HG02610 (cell line): Measurements from ENCODE around the gene KCNH4.
A peak's percentile ranks its signal among the peaks of the same experiment; 100 is the strongest.
"Not testable (repeated sequence)": the region's sequence is repeated elsewhere in the genome, so short reads cannot be mapped to it uniquely, and the experiment has no call there.

ENCODE experiments used
- ATAC-seq: cut with Tn5 transposase; IDR thresholded peaks from one replicate; pipeline ENCODE4 v1.9.1; 2021; ENCODE audit warnings: mild to moderate bottlenecking, moderate library complexity; ENCODE audit not compliant: unreplicated experiment

The KCNH4 gene

DNA sequence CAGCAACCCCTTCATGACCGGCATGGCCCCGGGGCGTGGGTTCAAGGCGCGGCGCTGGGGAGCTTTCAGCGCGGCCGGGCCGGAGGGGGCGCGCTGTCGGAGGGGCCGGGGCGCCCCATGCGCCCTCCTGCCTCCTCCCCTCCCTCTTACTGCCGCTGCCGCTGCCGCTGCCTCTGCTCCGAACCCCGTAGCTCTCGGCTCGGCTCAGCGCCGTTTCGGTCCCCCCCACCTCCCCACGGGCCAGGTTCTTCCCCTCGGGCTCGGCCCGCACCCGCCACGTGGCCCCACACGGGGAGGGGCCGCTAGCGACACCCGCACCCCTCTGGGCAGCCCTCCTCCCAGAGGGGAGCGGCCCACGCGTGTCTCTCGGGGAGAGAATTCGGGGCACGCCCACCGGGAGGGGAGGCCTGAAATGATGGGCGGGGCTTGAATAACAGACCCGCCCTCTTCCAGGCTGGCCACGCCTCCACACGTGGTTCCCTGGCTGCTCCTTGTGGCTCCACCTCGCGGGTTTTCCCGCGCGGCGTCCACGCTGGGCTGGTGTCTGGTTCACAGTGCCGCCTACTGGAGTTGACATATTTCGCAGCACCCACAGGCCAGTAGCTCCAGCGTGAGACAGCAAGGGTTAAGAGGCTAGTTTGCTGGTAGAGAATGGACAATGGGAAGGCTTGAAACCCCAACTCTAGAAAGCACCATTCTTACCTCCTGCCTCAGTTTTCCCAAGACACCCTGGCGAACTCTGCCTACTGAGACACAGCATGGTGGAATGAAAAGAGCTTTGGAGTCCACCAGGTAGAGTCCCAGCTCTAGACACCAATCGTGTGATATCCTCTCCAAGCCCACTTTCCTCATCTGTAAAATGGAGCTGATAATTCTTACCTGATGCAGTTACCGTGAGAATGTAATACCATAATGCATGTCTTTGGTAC lies at the start of gene KCNH4:
Gene KCNH4 (minus strand): TSS at position 221 of the 929 bp plus-strand sequence. CDS start 197 bp downstream, at position 24.
- ATAC-seq, result peak; percentile 37

DNA sequence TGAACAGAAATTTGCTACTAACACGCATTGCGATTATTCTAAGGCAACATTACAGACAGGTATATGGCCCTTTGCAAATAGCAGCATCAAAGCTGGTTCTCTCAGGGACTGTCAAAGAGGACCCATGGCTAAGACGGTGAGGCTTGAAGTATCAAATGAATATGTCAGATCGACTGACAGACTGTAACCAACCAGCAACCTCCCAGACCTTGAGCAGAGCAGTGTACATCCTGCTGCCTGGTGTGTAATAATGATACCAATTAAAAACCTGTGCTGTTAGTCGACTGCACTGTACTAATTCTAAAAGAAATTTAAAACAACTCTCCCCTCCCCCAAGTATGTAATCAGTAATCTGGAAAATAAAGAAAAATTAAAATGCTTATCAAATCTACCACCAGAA lies 49.3 kb upstream of the KCNH4 start:
- ATAC-seq, result no peak

GRCh38 chr17:42227849-42228700 lies 47.1 kb upstream of the KCNH4 start:
- no peak for ATAC-seq

GRCh38 chr17:42225646-42226045 lies 44.7 kb upstream of the KCNH4 start:
- ATAC-seq, result no peak

DNA sequence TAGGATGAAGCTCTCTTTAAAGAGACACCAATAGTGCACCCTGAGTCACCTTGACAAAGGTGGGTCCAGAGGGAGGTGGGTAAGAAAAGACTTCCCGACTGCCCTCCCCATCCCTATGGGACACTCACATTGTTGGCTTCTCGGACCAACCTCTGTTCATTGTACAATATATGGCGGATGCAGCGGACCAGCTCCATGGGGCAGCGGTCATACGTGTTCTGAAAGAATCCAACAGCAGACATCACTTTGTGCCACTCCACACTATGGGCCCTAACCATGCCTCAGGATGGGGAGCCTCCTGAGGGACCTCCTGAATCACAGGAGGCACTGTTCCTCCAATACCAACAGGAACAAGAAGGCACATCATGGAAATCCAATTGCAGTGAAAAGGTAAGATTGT lies 43.7 kb upstream of the KCNH4 start:
- ATAC-seq, result no peak

- no peak for ATAC-seq
Measured at GRCh38 chr17:42221886-42222745, 41.2 kb upstream of the KCNH4 start.

DNA sequence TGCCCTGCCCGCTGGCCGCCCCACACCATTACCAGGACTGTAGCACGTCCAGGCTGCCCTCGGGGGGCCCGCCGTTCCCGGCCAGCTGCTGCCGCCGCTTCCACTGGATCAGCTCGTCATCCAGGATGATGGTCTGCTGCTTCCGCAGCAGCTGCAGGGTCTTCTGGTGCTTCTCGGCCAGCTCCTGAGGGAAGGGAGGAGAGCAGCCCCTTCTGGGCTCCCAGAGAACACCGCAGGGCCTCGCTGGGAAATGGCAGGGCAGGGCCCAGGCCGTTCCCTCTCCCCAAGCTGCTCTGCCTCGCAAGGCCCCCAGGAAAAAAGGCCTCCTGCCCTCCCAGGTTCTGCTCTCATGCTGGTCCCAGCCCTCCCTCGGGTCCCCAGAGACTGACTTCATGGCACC lies 38.3 kb upstream of the KCNH4 start:
- not testable (repeated sequence) for ATAC-seq

- ATAC-seq, result no peak
Measured at GRCh38 chr17:42214156-42214555, 33.2 kb upstream of the KCNH4 start.

DNA sequence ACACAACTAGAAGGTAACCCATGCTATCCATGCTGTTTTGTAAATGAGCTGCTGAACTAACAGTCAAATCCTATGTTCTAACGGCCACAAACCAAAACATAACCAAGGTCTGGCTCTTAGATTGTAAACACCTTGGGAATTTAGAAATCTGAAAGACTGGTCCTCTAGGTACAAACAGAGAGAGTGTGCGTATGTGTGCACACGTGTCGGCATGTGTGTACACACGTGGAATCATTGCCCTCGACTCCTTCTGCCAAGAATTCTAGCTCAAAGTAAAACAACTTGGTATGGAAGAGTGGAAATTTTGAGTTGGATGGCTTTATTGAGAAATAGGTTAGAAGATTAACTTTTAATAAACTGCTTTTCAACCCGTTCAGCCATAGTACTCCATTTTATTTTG lies 31.4 kb upstream of the KCNH4 start:
- ATAC-seq, result no peak

- not testable (repeated sequence) for ATAC-seq
Measured at GRCh38 chr17:42211921-42212341, 31.0 kb upstream of the KCNH4 start.

- no peak for ATAC-seq
Measured at GRCh38 chr17:42210046-42210445, 29.1 kb upstream of the KCNH4 start.

GRCh38 chr17:42206153-42206612 lies 25.2 kb upstream of the KCNH4 start:
- not testable (repeated sequence) for ATAC-seq

DNA sequence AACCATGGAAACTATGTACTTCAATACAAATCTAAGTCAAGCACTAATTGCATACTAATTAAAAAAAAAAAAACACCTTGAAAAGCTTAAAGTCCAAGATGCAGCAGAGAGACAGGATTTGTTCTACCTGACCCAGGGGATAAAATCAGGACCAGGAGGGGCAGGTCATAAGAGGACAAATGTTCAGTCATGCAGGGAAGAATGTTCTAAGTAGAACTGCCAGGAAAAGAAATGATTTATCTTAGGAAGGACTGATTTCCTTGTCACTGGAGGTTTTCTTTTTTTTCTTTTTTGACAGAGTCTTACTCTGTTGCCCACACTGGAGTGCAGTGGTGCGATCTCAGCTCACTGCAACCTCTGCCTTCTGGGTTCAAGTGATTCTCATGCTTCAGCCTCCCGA lies 22.4 kb upstream of the KCNH4 start:
- no peak for ATAC-seq

DNA sequence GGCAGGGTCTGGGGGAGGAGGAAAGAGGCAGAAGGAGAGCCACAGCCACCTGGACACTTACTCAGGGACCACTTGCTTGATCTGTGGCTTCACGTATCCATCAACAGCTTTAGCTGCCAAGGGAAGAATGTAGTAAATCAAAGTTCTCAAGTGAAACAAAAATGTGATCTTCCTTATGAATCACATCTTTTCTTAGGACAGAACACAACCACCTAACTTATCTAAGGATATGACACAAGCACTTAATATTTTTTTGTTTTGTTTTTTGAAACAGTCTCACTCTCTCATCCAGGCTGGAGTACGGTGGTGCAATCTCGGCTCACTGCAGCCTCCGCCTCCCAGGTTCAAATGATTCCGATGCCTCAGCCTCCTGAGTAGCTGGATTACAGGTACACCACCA lies 21.8 kb upstream of the KCNH4 start:
- no peak for ATAC-seq

DNA sequence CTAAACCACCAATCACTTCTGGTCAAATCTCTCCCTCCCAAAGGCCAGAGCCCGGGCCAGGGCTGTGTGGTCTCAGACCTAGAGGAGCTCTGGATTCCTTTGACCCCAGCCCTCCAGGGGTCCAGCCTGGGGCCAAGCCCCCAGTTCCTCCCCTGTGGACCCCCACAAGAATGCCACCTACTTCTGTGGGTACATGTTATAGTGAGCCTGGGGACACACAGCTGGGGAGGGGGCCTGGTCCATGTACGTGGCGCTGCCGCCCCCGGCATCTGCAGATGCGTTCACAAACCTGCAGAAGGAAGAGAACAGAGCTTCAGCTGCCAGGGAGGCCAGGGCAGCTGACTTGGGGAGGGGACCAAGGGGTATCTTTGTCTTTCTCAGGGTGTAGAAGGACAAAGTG lies 21.2 kb upstream of the KCNH4 start:
- no peak for ATAC-seq

DNA sequence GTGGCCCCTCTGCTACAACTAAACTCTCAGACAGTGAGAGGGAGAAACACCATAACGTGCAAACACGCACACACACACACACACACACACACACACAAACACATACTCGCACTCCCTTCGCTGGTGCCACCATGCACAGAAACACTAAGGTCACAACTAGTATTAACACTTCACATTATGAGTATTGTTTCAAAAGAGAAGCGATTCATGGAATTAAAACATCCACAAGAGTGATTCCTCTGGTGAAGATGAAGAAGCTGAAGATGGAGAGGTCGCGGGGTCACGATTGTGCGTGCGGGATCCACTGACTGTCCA lies 20.5 kb upstream of the KCNH4 start:
- no peak for ATAC-seq

DNA sequence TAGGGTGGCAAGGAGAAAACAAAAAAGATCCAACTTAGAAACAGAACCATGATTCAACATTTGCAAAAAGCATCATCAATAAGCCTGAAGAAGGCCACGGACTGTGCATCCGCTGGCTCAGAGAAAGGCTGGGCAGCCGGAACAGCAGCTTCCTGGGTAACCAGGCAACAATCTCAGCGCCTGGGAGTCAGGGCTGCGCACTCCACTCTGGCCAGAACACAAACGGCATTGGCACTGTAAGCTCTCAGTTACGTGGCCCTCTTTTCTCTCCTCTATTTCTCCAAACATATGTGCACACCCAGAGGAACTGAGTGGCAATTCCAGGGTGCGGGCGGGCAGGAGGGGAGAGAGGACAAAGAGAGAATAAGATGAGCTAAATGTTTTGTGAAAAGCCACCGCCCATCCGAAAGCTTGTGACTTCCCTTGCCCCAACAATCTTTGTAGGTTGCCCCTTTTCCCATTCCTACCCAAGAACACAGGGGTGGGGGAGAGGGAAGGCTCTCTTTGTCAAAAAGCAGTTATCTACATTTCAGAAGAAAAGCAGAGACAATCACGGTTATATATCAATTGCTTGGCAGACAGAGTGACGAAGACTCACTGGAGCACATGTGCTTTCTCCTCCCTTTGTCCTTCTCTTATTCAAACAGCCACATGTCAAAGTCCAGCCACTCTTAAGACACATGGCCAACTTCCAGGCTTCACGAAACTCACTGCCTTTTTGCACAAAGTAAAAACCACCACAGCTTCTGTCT lies 19.9 kb upstream of the KCNH4 start:
- ATAC-seq, result no peak

- ATAC-seq, result no peak
Measured at GRCh38 chr17:42199416-42200011, 18.6 kb upstream of the KCNH4 start.

GRCh38 chr17:42198897-42199296 lies 18.0 kb upstream of the KCNH4 start:
- ATAC-seq, result no peak
